NB4 (cell line): ENCODE results near the gene LINGO1.

Source experiments
- DNase-seq: peaks from one replicate; pipeline ENCODE4 v3.0.0; 2010; ENCODE audit warnings: low read depth
- H3K4me3 ChIP-seq: one replicate; pipeline ENCODE4 v1.5.1; 2011; ENCODE audit warnings: mild to moderate bottlenecking, low read depth, low read length, moderate library complexity
- CTCF ChIP-seq: IDR thresholded peaks from one replicate; pipeline ENCODE4 v1.5.1; 2012; ENCODE audit warnings: low read depth, low read length
- MYC ChIP-seq: IDR thresholded peaks from 2 replicates; pipeline ENCODE4 v1.6.1; 2011; ENCODE audit warnings: low read depth, low read length
- POLR2A ChIP-seq: IDR thresholded peaks from 2 replicates; pipeline ENCODE4 v1.6.1; 2011; ENCODE audit warnings: mild to moderate bottlenecking; ENCODE audit not compliant: insufficient read length; ENCODE audit errors: extremely low read depth
- TF ChIP-seq, protein P1 (sequence below): IDR thresholded peaks from 2 replicates; pipeline ENCODE4 v1.6.1; 2011; ENCODE audit warnings: low read depth, low read length

LINGO1 gene

GRCh38 chr15:77623755-77624524 is 8.8 kb downstream of the LINGO1 start:
- TF ChIP-seq, protein P1, sequence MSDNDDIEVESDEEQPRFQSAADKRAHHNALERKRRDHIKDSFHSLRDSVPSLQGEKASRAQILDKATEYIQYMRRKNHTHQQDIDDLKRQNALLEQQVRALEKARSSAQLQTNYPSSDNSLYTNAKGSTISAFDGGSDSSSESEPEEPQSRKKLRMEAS = no peak
- TF ChIP-seq MYC (no peak), CTCF (no peak), POLR2A (no peak)
- H3K4me3 ChIP-seq = no peak overlapping the region
- no peak for DNase-seq

GRCh38 chr15:77622934-77623754 is 9.6 kb downstream of the LINGO1 start:
- TF ChIP-seq POLR2A (no peak), CTCF (no peak)
- TF ChIP-seq, protein P1 = no peak
- no peak for DNase-seq
- H3K4me3 ChIP-seq = no peak overlapping the region

GRCh38 chr15:77622209-77622933 is 10.3 kb downstream of the LINGO1 start:
- TF ChIP-seq POLR2A = no peak
- no peak overlapping the region for H3K4me3 ChIP-seq
- DNase-seq = no peak

DNA sequence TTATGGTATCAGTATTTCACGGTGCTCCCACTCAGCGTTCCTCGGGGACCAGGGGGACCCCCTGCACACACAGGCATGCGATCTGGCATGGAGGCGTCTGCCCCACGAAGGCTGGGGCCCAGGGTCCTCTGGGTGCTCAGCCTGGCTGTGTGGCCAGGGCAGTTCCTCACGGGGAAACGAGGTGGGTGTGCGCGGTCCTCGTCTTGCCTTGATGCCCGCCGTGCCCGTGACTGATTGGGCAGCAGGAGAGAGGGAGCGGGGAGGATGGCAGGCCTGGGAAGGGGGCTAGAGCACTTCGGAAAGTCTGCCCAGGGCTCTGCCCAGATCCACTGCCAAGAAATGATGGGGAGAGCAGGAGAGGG is 10.9 kb downstream of the LINGO1 start:
- DNase-seq = no peak

DNA sequence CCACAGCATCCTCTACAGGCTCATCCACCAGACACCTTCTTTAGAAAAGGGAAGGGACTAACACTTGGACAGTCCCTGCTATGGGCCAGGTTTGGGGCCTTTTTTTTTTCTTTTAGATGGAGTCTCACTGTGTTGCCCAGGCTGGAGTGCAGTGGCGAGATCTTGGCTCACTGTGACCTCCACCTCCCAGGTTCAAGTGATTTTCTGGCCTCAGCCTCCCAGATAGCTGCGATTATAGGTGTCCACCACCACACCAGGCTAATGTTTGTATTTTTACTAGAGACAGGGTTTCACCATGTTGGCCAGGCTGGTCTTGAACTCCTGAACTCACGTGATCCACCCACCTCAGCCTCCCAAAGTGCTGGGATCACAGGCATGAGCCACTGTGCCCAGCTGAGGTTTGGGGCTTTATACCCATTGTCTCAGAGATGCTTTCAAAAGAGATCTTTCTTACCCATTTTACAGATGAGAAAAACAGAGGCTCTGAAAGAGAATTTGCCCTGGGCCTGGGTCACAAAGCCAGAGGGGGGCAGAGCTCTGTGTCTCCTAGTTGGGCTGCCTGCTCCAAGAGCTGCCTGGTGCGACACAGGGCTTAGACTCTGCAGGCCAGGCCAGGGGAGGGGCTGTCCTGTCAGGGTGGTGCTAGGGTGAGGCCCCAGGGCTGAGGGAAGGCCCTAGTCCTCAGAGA is 11.6 kb downstream of the LINGO1 start:
- no peak overlapping the region for H3K4me3 ChIP-seq
- DNase-seq = no peak
- TF ChIP-seq MYC = no peak
- TF ChIP-seq, protein P1 = no peak
- TF ChIP-seq POLR2A = no peak
- no peak for TF ChIP-seq CTCF

More for the DNA sequence above, 10.9 kb downstream of the LINGO1 start:
- TF ChIP-seq MYC (no peak), CTCF (no peak), POLR2A (no peak)
- H3K4me3 ChIP-seq = no peak overlapping the region

DNA sequence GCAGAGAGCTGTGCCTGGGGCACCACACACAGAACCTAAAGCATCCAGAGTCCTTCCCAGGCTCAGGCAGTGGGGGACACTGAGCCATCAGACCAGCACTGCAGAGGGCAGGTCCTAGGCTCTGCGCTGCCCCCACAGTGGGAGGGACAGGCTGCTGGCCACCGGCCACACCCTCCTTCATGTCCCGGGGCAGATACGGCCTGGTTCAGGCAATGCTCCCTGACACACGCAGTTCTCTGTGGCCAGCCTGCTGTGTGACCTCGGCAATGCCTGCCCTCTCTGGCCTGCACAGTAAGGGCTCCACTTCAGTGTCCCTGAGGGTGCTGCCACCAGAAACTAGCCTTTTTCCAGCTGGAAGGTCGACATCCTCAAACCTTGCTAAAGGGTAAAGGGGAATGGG is 12.4 kb downstream of the LINGO1 start:
- no peak overlapping the region for H3K4me3 ChIP-seq
- TF ChIP-seq MYC (no peak), CTCF (no peak), POLR2A (no peak)
- TF ChIP-seq, protein P1 = no peak
- DNase-seq = no peak
